Motor neuron (in vitro differentiated cells): ENCODE data around the gene CUL4A. TPM values are rescaled to one million over a fixed set of nuclear protein-coding genes. Genes with fewer than 3 reads are reported as not detected.

Experiments
- ATAC-seq, 8 experiments: fragments of 200-7000 bp; cut with Tn5 transposase; replicated peaks in 6 of 8; 2 replicates each; pipeline ENCODE4 v1.8.0; 2021; ENCODE audit warnings: mild to moderate bottlenecking in 8 of 8, moderate library complexity in 8 of 8
- H3K27ac ChIP-seq, 2 donors: fragments of 250-450 bp; sonication (Bioruptor Pico); 2 replicates each; pipeline ENCODE4 v1.9.0; 2021; ENCODE audit warnings: antibody characterized with exemption in 2 of 2, mild to moderate bottlenecking in 2 of 2, moderate library complexity in 1 of 2
- H3K4me1 ChIP-seq, 2 donors: fragments of 250-450 bp; sonication (Bioruptor Pico); replicated peaks in 1 of 2; 2 replicates each; pipeline ENCODE4 v1.6.1; 2021; ENCODE audit warnings: antibody characterized with exemption in 2 of 2, mild to moderate bottlenecking in 2 of 2, moderate library complexity in 1 of 2
- H3K4me3 ChIP-seq, 5 donors: fragments of 250-450 bp; sonication (Bioruptor Pico); 2 replicates each; pipeline ENCODE4 v1.9.0; 2021; ENCODE audit warnings: antibody characterized with exemption in 5 of 5, mild to moderate bottlenecking in 5 of 5, moderate library complexity in 4 of 5
- WGBS, 10 experiments: fragments of 450-650 bp; shearing (Covaris generic); methylation state at CpG; one replicate each; pipeline ENCODE4 v1.0.0; 2022; 5-methylcytosine and 5-hydroxymethylcytosine counted together
- in situ Hi-C, 9 experiments: fragments of 400-800 bp; cut with MboI; loops; one replicate each; pipeline ENCODE4 v1.15.0; 2021; ENCODE audit warnings: low sequenced_read_pairs in 9 of 9, low pct_unique_long_range_greater_than_20kb in 2 of 9; ENCODE audit not compliant: unreplicated experiment in 9 of 9
- total RNA-seq, 8 experiments: library from RNA; unstranded; fragments of 300-600 nt; gene quantifications; 2 replicates each; pipeline versions ENCODE4 v1.2.3 to v1.2.4, GENCODE V29; 2022

CUL4A gene
- total RNA-seq, 8 experiments from 2014 or later = 17.5 to 114 (median 39.1) TPM

- 80 to 100% (median 92%) methylated on average over 2 to 11 of the region's 13 CpGs for WGBS, 10 experiments
- H3K27ac ChIP-seq = no peak overlapping the region
- H3K4me1 ChIP-seq = no peaks in the 10 kb centered on the region
Measured at GRCh38 chr13:113169277-113170272, 39.8 kb upstream of the CUL4A start.

DNA sequence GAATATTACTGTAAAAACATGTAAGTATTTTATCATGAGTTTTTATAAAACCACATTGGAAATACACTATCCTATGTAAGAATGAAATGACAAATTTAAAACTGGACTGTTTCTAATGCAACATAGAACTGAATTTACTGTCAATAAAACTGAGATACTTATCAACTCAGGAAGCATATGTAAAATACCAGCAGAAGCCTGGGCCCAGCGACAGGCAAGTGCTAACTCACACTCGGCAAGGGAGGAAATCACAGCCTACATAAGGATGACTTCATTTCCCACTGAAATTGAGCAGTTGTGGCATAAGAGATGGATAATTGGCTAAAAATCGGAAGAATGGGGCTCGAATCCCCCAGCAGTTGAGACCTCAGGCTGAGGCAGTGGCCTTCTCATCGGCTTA lies 38.9 kb upstream of the CUL4A start:
- WGBS, 10 experiments = 70 to 100% (median 88%) methylated on average over 1 to 5 of the region's 5 CpGs; no CpG with 5 or more reads in 2 of the 10 experiments
- no peak for ATAC-seq
- in situ Hi-C loops = no loop called here
- Histone ChIP-seq H3K4me1 (no peaks in the 10 kb centered on the region), H3K4me3 (no peak overlapping the region), H3K27ac (no peak overlapping the region)

More at GRCh38 chr13:113169277-113170272, 39.8 kb upstream of the CUL4A start:
- in situ Hi-C loops = no loop called here
- no peak overlapping the region for H3K4me3 ChIP-seq
- ATAC-seq = no peak

DNA sequence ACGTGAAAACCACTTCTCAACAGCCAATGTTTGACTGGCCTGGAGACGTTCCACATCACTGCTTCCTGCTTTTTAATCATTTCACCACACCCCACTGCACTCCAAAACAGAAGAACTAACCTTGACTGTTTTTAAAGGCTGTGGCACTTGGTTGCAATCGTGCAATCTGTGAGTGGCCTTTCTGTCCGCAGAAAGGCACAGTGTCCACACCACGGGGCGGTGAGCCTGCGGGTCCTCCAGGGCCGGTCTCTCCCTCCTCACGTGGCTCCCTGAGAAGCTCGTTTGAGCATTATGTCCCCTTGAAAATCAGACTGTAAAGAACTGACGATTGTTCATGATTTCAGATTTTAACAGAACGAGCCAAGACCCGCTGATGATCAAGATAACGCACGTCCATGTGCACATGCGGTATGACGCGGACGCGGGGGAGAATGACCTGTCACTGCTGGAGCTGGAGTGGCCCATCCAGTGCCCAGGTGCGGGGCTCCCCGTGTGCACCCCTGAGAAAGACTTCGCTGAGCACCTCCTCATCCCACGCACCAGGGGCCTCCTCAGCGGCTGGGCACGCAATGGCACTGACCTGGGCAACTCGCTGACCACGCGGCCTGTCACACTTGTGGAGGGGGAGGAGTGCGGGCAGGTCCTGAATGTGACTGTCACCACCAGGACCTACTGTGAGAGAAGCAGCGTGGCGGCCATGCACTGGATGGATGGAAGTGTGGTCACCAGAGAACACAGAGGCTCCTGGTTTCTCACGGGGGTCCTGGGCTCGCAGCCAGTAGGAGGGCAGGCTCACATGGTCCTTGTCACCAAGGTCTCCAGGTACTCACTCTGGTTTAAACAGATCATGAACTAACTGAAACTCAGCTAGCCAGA lies 37.9 kb upstream of the CUL4A start:
- Histone ChIP-seq H3K4me1 (no peaks in the 10 kb centered on the region), H3K27ac (no peak overlapping the region), H3K4me3 (no peak overlapping the region)
- no peak for ATAC-seq
- in situ Hi-C loops = no loop called here
- 67 to 100% (median 95%) methylated on average over 1 to 15 of the region's 34 CpGs; no CpG with 5 or more reads in 3 of the 10 experiments for WGBS, 10 experiments

DNA sequence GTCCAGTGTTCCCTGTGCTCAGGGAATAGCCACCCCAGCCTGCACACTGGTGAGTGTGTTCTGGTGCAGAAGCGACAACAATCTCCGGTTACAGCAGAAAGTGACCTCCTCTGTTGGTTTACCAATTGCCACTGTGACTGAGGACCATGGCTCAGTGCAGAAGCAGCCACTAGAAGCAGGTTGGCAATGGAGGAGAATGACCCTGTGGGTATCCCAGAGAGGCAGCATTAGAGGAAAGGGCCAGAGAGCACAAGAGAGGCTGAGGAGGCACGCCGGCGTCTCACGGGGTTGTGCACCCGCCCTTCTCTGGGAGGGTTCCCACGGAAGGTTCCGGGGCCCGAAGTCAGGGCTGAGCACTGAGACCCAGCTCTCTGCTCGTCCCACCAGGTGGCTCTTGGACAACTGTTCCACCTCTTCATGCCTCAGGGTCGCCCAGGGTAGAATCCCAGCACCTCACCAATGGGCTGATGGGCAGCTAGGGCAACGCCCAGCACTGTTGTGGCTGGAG lies 36.9 kb upstream of the CUL4A start:
- no peak overlapping the region for H3K4me3 ChIP-seq
- no peak for ATAC-seq
- H3K4me1 ChIP-seq = no peaks in the 10 kb centered on the region
- WGBS, 10 experiments = 80 to 100% (median 90%) methylated on average over 1 to 7 of the region's 13 CpGs; no CpG with 5 or more reads in 3 of the 10 experiments
- H3K27ac ChIP-seq = no peak overlapping the region
- in situ Hi-C loops = no loop called here

DNA sequence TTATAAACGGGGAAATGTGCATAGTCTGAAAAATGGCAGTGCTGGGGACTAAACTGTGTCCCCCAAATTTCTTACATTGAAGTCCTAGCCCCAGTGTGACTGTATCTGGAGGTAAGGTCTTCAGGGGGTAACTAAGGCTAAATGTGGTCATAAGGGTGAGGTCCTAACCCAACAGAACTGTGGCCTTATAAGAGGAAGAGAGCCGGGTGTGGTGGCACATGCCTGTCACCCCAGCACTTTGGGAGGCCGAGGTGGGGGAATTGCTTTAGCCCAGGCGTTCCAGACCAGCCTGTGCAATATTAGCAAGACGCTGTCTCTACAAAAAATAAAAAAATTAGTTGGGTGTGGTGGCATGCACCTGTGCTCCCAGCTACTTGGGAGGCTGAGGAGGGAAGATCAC lies 33.1 kb upstream of the CUL4A start:
- no peaks in the 10 kb centered on the region for H3K4me1 ChIP-seq
- WGBS, 10 experiments = 29 to 100% (median 84%) methylated on average over 1 to 4 of the region's 5 CpGs
- H3K4me3 ChIP-seq = no peak overlapping the region
- peak in 2 of 8 experiments; percentile 53 to 73 for ATAC-seq
- in situ Hi-C loops = loop anchor here in 1 of 9 experiments (25.0 kb wide), 1 partner anchor 239 kb away; no protein-coding TSS in a partner anchor
- H3K27ac ChIP-seq = no peak overlapping the region

- H3K4me1 ChIP-seq = no peaks in the 10 kb centered on the region
- no peak for ATAC-seq
- H3K4me3 ChIP-seq = no peak overlapping the region
- in situ Hi-C loops = loop anchor here in 1 of 9 experiments (25.0 kb wide), 1 partner anchor 240 kb away; no protein-coding TSS in a partner anchor
- 95 to 100% (median 99%) methylated on average over 2 to 14 of the region's 14 CpGs; no CpG with 5 or more reads in 5 of the 10 experiments for WGBS, 10 experiments
- no peak overlapping the region for H3K27ac ChIP-seq
Measured at GRCh38 chr13:113176822-113177221, 32.6 kb upstream of the CUL4A start.

GRCh38 chr13:113178070-113178895 lies 31.1 kb upstream of the CUL4A start:
- no peaks in the 10 kb centered on the region for H3K4me1 ChIP-seq
- ATAC-seq = peak in 2 of 8 experiments; percentile 43 to 73
- no peak overlapping the region for H3K27ac ChIP-seq
- H3K4me3 ChIP-seq = no peak overlapping the region
- in situ Hi-C loops = loop anchor here in 1 of 9 experiments (25.0 kb wide), 1 partner anchor 241 kb away; no protein-coding TSS in a partner anchor
- 36 to 100% (median 89%) methylated on average over 4 to 21 of the region's 25 CpGs; no CpG with 5 or more reads in 1 of the 10 experiments for WGBS, 10 experiments

DNA sequence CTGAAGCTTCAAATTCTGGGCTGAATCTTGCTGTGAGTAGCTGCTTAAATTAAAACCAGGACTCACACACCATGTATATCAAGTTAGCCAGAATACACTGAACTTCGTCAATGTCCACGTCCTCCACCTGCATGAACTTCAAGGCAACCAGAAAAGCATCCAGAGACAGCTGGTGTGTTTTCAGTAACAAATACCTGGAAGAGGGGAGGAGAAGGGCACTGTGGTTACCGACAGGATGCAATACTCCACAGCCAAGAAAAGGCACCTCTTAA lies 30.6 kb upstream of the CUL4A start:
- ATAC-seq = no peak
- Histone ChIP-seq H3K27ac (no peak overlapping the region), H3K4me1 (no peaks in the 10 kb centered on the region), H3K4me3 (no peak overlapping the region)
- WGBS, 10 experiments = 40 to 100% (median 85%) methylated on average over 1 to 3 of the region's 3 CpGs; no CpG with 5 or more reads in 3 of the 10 experiments
- in situ Hi-C loops = loop anchor here in 1 of 9 experiments (25.0 kb wide), 1 partner anchor 242 kb away; no protein-coding TSS in a partner anchor

DNA sequence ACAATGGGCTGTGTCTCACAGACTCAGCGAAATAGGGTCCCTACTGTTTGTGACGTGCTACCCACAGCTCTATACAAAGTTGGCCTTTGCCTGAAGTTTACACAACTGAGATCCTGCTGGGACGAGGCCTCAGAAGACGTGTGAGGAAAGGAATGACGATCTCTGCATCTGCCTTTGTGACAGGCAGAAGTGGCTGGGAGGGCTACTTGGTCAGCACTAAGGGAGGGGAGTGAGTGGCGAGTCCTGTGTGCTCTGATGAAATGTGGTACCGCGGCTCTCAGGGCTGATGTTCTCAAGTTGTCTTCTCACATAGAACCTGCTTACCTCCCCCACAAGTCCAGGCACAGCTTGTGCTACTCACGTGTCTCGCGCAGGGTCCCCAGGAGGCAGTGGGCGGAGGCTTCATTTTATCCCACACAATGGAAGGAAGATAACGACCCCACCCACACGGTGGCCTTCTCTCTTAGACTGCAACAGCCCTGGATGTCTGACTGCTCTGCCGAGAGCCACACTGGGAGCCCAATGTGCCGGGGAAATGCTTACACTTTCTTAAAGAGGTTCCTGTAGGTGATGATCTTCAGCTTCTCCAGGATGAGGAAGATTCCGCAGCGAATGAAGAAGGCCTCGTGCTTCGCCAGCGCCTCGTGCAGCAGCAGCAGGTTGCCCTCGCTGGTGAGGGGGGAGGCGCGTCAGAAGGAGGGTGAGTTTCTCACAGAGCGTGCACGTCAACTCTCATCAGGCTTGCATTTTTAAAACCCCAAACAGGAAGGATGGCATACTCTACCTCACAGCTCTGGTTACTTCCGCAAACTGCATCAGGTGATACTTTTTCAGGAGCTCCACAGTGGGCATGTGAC lies 29.8 kb upstream of the CUL4A start:
- 74 to 100% (median 80%) methylated on average over 1 to 21 of the region's 28 CpGs for WGBS, 10 experiments
- ATAC-seq = peak in 5 of 8 experiments; percentile 9 to 66 (median 50)

GRCh38 chr13:113182046-113182445 lies 27.4 kb upstream of the CUL4A start:
- Histone ChIP-seq H3K27ac (no peak overlapping the region), H3K4me3 (no peak overlapping the region), H3K4me1 (no peaks in the 10 kb centered on the region)
- 83 to 100% (median 85%) methylated on average over 1 to 3 of the region's 4 CpGs; no CpG with 5 or more reads in 6 of the 10 experiments for WGBS, 10 experiments
- in situ Hi-C loops = loop anchor here in 1 of 9 experiments (25.0 kb wide), 1 partner anchor 245 kb away; no protein-coding TSS in a partner anchor
- ATAC-seq = no peak

More for the DNA sequence above, 29.8 kb upstream of the CUL4A start:
- no peaks in the 10 kb centered on the region for H3K4me1 ChIP-seq
- H3K4me3 ChIP-seq = no peak overlapping the region
- in situ Hi-C loops = loop anchor here in 1 of 9 experiments (25.0 kb wide), 1 partner anchor 242 kb away; no protein-coding TSS in a partner anchor
- H3K27ac ChIP-seq = no peak overlapping the region

- H3K4me3 ChIP-seq = no peak overlapping the region
Measured at GRCh38 chr13:113183450-113184129, 25.8 kb upstream of the CUL4A start.

More at GRCh38 chr13:113183450-113184129, 25.8 kb upstream of the CUL4A start:
- in situ Hi-C loops = loop anchor here in 1 of 9 experiments (25.0 kb wide), 1 partner anchor 246 kb away; no protein-coding TSS in a partner anchor
- Histone ChIP-seq H3K4me1 (no peaks in the 10 kb centered on the region), H3K27ac (no peak overlapping the region)
- 82 to 99% (median 95%) methylated on average over 4 to 12 of the region's 14 CpGs for WGBS, 10 experiments
- ATAC-seq = no peak
